RWPE2 (cell line): Measurements from ENCODE around the gene SLC8A1.

Experiments used
- ATAC-seq: fragments of 200-7000 bp; cut with Tn5 transposase; 3 replicates; pipeline ENCODE4 v1.9.1; 2021; ENCODE audit warnings: low read depth
- DNase-seq: peaks from one replicate; pipeline ENCODE4 v3.0.0-alpha.2; 2020; ENCODE audit warnings: low spot score
- H3K27ac ChIP-seq: fragments of 450-650 bp; 2 replicates; pipeline ENCODE4 v1.5.1; 2017; ENCODE audit warnings: mild to moderate bottlenecking; ENCODE audit not compliant: poor library complexity, severe bottlenecking
- H3K27me3 ChIP-seq: fragments of 250-450 bp; sonication (Bioruptor Pico); 2 replicates; pipeline ENCODE4 v1.5.1; 2021; ENCODE audit warnings: mild to moderate bottlenecking, moderate library complexity; ENCODE audit not compliant: insufficient read depth, poor library complexity, severe bottlenecking
- H3K36me3 ChIP-seq: fragments of 250-450 bp; sonication (Bioruptor Pico); 2 replicates; pipeline ENCODE4 v1.5.1; 2020; ENCODE audit warnings: low read depth, mild to moderate bottlenecking, moderate library complexity
- H3K4me1 ChIP-seq: fragments of 250-450 bp; sonication (Bioruptor Pico); 2 replicates; pipeline ENCODE4 v1.5.1; 2021; ENCODE audit warnings: mild to moderate bottlenecking, moderate library complexity; ENCODE audit not compliant: insufficient read depth, poor library complexity, severe bottlenecking
- H3K4me3 ChIP-seq: fragments of 250-450 bp; sonication (Bioruptor Pico); 2 replicates; pipeline ENCODE4 v1.5.1; 2021; ENCODE audit warnings: mild to moderate bottlenecking, moderate library complexity; ENCODE audit not compliant: severe bottlenecking
- H3K9me3 ChIP-seq: fragments of 250-450 bp; sonication (Bioruptor Pico); 2 replicates; pipeline ENCODE4 v1.5.1; 2021; ENCODE audit warnings: mild to moderate bottlenecking, moderate library complexity; ENCODE audit not compliant: severe bottlenecking
- TF ChIP-seq, protein P1 (sequence below): fragments of 450-650 bp; IDR thresholded peaks from one replicate; pipeline ENCODE4 v1.5.1; 2017; ENCODE audit warnings: mild to moderate bottlenecking, moderate library complexity; ENCODE audit not compliant: poor library complexity, severe bottlenecking

SLC8A1 gene

GRCh38 chr2:40148334-40148733 lies 303.6 kb downstream of the SLC8A1 start:
- TF ChIP-seq, protein P1, sequence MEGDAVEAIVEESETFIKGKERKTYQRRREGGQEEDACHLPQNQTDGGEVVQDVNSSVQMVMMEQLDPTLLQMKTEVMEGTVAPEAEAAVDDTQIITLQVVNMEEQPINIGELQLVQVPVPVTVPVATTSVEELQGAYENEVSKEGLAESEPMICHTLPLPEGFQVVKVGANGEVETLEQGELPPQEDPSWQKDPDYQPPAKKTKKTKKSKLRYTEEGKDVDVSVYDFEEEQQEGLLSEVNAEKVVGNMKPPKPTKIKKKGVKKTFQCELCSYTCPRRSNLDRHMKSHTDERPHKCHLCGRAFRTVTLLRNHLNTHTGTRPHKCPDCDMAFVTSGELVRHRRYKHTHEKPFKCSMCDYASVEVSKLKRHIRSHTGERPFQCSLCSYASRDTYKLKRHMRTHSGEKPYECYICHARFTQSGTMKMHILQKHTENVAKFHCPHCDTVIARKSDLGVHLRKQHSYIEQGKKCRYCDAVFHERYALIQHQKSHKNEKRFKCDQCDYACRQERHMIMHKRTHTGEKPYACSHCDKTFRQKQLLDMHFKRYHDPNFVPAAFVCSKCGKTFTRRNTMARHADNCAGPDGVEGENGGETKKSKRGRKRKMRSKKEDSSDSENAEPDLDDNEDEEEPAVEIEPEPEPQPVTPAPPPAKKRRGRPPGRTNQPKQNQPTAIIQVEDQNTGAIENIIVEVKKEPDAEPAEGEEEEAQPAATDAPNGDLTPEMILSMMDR, result no peak
- H3K4me3 ChIP-seq, result no peak overlapping the region
- DNase-seq (no peak), ATAC-seq (no peak)
- no peaks in the 10 kb centered on the region for H3K4me1 ChIP-seq
- no peaks in the 10 kb centered on the region for H3K36me3 ChIP-seq
- H3K27me3 ChIP-seq, result no peaks in the 10 kb centered on the region
- no peak overlapping the region for H3K27ac ChIP-seq
- H3K9me3 ChIP-seq, result no peaks in the 10 kb centered on the region

- no peaks in the 10 kb centered on the region for H3K4me1 ChIP-seq
- TF ChIP-seq, protein P1, result no peak
- DNase-seq, result no peak
- no peak for ATAC-seq
- no peaks in the 10 kb centered on the region for H3K36me3 ChIP-seq
- H3K9me3 ChIP-seq, result no peaks in the 10 kb centered on the region
- no peak overlapping the region for H3K4me3 ChIP-seq
- H3K27me3 ChIP-seq, result no peaks in the 10 kb centered on the region
- no peak overlapping the region for H3K27ac ChIP-seq
Measured at GRCh38 chr2:40147360-40147759, 304.5 kb downstream of the SLC8A1 start.

DNA sequence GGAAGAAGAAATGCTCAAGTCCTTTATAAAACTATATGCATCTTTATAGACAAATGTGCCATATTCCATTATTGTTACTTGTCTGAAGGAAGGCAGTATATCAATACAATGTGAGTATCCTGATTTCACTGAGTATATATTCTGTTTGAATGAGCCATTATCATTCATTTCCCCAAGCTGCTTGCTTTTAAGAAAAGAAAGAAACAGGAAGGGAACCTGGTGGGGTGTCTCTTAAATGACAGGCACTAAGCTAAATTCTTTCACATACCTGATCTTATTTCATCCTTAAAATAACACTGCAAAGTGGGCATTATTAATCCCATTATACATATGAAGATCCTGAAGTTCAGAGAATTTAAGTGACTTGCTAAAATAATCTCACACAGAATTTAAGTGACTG lies 307.9 kb downstream of the SLC8A1 start:
- Histone ChIP-seq H3K36me3 (no peaks in the 10 kb centered on the region), H3K4me1 (no peaks in the 10 kb centered on the region), H3K27me3 (no peaks in the 10 kb centered on the region), H3K27ac (no peak overlapping the region), H3K4me3 (no peak overlapping the region), H3K9me3 (no peaks in the 10 kb centered on the region)
- TF ChIP-seq, protein P1, result no peak
- no peak for DNase-seq
- ATAC-seq, result no peak

DNA sequence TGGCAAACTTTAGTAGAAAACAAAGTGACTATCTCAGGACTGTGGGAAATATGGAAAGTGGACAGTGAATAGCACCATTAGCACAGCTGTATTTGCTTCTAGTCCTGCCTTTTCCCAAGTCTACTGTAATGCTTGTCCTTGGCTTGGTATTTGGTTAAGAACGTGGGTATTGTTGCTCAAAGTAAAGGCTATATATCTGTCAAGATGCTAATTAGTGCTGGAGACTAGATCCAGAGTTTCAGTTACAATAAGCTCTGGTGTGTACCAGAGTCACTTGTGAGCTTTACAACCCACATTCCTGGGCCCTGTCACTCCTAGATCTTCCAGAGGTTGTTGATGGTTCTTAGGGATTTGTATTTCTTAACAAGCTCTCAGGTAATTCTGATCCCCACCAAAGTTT lies 313.6 kb downstream of the SLC8A1 start:
- TF ChIP-seq, protein P1, result no peak
- DNase-seq (no peak), ATAC-seq (no peak)
- H3K27ac ChIP-seq, result no peak overlapping the region
- H3K4me1 ChIP-seq, result no peaks in the 10 kb centered on the region
- H3K4me3 ChIP-seq, result no peak overlapping the region
- H3K27me3 ChIP-seq, result no peaks in the 10 kb centered on the region
- H3K36me3 ChIP-seq, result no peaks in the 10 kb centered on the region
- no peaks in the 10 kb centered on the region for H3K9me3 ChIP-seq

- DNase-seq (no peak), ATAC-seq (no peak)
- TF ChIP-seq, protein P1, result no peak
- H3K9me3 ChIP-seq, result no peaks in the 10 kb centered on the region
- H3K4me1 ChIP-seq, result no peaks in the 10 kb centered on the region
- H3K36me3 ChIP-seq, result no peaks in the 10 kb centered on the region
- H3K27ac ChIP-seq, result no peak overlapping the region
- H3K4me3 ChIP-seq, result no peak overlapping the region
- no peaks in the 10 kb centered on the region for H3K27me3 ChIP-seq
Measured at GRCh38 chr2:40131081-40131704, 320.7 kb downstream of the SLC8A1 start.
